ENCODE results near the gene ACTL7A. TPM values are rescaled to one million over a fixed set of nuclear protein-coding genes. Genes with fewer than 3 reads are reported as not detected.

ACTL7A gene
- total and polyA plus RNA-seq, 9 of the 15 experiments (the other 6 are each of a cell fraction or from before 2014, with no cell fraction given): not detected

DNA sequence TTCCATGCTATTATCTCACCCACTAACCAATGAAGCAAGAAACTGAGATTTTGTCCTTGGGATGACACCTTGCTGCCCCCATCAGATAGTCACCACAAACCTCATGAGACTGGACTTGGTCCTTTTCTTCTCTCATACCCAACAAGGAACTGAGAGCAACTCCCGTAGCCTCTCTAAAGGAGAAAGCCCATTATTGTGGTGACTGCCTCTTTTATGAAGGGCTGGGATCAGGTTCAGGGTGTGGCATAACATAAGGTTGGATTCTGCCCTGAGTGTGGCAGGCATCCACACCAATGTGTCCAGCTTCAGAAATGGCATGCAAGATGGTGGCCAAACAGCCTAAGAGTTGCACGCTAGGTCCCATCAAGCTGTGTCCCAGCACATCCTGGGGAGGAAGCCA, 1.3 kb upstream of the ACTL7A start:
- CTCF ChIA-PET (ENCODE audit: low intra/inter-chr PET ratio): no interaction called here
- Histone ChIP-seq H4K20me1 (replicated peaks; ENCODE audit: control insufficient read depth, insufficient read depth, low read length) (no peaks in the 10 kb centered on the region), H3K27me3 (ENCODE audit: control insufficient read depth in 2 of 2, insufficient read depth in 2 of 2, low read length in 2 of 2) (peaks cover 11 to 15% of the 10 kb centered on the region in 2 experiments; a peak in 4 of 5 replicates), H3K4me2 (ENCODE audit: insufficient read depth, low read length) (no peak overlapping the region), H3K4me3 (no peak overlapping the region), H3K4me1 (replicated peaks in 1 of 2; ENCODE audit: control insufficient read depth in 2 of 2, insufficient read depth in 2 of 2, low read length in 2 of 2) (peaks cover 0 to 1% of the 10 kb centered on the region in 2 experiments; a peak in 1 of 5 replicates), H3K9me3 (replicated peaks; ENCODE audit: control insufficient read depth, insufficient read depth, low read depth, low read length) (no peaks in the 10 kb centered on the region), H3K79me2 (ENCODE audit: control insufficient read depth, insufficient read depth, low read length) (no peaks in the 10 kb centered on the region), H3K27ac (ENCODE audit: extremely low read depth, low read depth, low read length) (no peak overlapping the region), H2AFZ (ENCODE audit: low read depth, low read length) (no peak overlapping the region), H3K36me3 (ENCODE audit: control insufficient read depth, insufficient read depth, low read length) (no peaks in the 10 kb centered on the region), H3K9me1 (ENCODE audit: control insufficient read depth, insufficient read depth, low read length) (no peaks in the 10 kb centered on the region), H3K9ac (ENCODE audit: insufficient read depth in 1 of 2, low read depth in 2 of 2, low read length in 2 of 2) (no peak overlapping the region)
- no peak for FAIRE-seq
- ATAC-seq: no peak
- in situ Hi-C loops (cut with MboI): no loop called here
- POLR2A ChIA-PET: no interaction called here
- intact Hi-C loops (cut with micrococcal nuclease): no loop called here
- TF ChIP-seq ZNF668 (CRISPR knock-in tag; IDR thresholded peaks at IDR 0.05) (no peak), ADNP (tag; IDR thresholded peaks at IDR 0.05) (no peak), BDP1 (IDR thresholded peaks at IDR 0.05; ENCODE audit: insufficient read depth, insufficient read length) (no peak), TCF3 (CRISPR knock-in tag; IDR thresholded peaks at IDR 0.05) (no peak), NFE2L1 (tag; IDR thresholded peaks at IDR 0.05; ENCODE audit: borderline replicate concordance, low read depth) (no peak), ETV1 (tag; conservative IDR thresholded peaks at IDR 0.05; ENCODE audit: low read depth) (no peak), MTF1 (CRISPR knock-in tag; IDR thresholded peaks at IDR 0.05; ENCODE audit: borderline replicate concordance) (no peak), STAT5B (CRISPR knock-in tag; IDR thresholded peaks at IDR 0.05) (no peak), MYBL2 (IDR thresholded peaks at IDR 0.05; ENCODE audit: low read depth) (no peak), MYBL2 (CRISPR knock-in tag; IDR thresholded peaks at IDR 0.05; ENCODE audit: borderline replicate concordance) (no peak), ZNF431 (CRISPR knock-in tag; IDR thresholded peaks at IDR 0.05) (no peak)
- TF ChIP-seq, protein P1, sequence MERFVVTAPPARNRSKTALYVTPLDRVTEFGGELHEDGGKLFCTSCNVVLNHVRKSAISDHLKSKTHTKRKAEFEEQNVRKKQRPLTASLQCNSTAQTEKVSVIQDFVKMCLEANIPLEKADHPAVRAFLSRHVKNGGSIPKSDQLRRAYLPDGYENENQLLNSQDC (CRISPR knock-in tag; IDR thresholded peaks at IDR 0.05): no peak
- TF ChIP-seq, protein P2, sequence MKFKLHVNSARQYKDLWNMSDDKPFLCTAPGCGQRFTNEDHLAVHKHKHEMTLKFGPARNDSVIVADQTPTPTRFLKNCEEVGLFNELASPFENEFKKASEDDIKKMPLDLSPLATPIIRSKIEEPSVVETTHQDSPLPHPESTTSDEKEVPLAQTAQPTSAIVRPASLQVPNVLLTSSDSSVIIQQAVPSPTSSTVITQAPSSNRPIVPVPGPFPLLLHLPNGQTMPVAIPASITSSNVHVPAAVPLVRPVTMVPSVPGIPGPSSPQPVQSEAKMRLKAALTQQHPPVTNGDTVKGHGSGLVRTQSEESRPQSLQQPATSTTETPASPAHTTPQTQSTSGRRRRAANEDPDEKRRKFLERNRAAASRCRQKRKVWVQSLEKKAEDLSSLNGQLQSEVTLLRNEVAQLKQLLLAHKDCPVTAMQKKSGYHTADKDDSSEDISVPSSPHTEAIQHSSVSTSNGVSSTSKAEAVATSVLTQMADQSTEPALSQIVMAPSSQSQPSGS (CRISPR knock-in tag; IDR thresholded peaks at IDR 0.05): no peak
- no peak for DNase-seq (ENCODE audit: extremely low read depth in 1 of 4, low spot score in 3 of 4)
- 38% methylated on average over 2 of the region's 2 CpGs for WGBS (ENCODE audit: insufficient coverage, low coverage, missing lambda C conversion rate)
- no TSS peak for BruUV-seq (replicated peaks)

Measured in K562 (cell line).